Measurements from ENCODE around the gene DBNDD1.

- TF ChIP-seq JUND (IDR thresholded peaks at IDR 0.05) (no peak), CTCF (IDR thresholded peaks at IDR 0.05; ENCODE audit: low read depth, low read length, missing input control) (no peak), YY1 (IDR thresholded peaks at IDR 0.05) (no peak), TAF1 (conservative IDR thresholded peaks at IDR 0.05) (no peak), SP1 (IDR thresholded peaks at IDR 0.05) (no peak), RAD21 (IDR thresholded peaks at IDR 0.05) (no peak)
These were observed 57.3 kb downstream of the DBNDD1 start for GRCh38 chr16:89961920-89962319.
